Measurements from ENCODE around the gene HCN2. TPM values are rescaled to one million over a fixed set of nuclear protein-coding genes. Genes with fewer than 3 reads are reported as not detected.

Gene HCN2
- total RNA-seq, 2 donors from 2014 or later: 0.15 to 0.75 TPM

DNA sequence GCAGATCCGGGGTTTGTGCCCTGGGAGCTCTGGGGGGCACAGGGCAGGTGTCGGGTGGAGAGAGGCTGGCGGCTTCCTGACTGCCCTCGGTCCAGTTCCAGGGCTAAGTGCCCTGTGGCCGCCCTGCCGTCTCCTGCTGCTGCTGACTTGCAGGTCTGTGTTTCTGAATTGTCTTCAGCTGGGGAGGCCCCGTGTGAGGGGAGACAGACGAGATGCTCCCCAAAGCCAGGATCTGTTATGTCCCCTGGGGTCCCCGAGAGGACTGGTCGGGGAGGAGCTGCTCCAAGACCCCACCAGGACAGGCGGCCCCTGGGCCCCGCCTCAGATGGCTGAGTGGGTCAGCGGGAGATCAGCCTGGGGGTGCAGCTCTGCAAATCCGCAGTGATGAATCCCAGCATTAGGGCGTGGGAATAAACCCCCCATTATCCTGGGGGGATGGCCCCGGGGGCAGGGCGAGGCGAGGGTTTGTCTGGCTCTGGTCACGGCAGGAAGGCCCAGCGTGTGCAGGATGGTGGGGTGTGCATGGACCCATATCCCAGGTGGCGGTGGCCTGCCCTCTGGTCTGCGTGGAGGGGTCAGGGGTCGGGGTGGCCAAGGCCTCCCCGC is 4.7 kb downstream of the HCN2 start:
- Mint-ChIP-seq H3K9me3 (no peaks in the 10 kb centered on the region), H3K4me3 (no peak overlapping the region), H3K36me3 (ENCODE audit: low read depth) (no peaks in the 10 kb centered on the region), H3K4me1 (no peaks in the 10 kb centered on the region), H3K27ac (no peak overlapping the region), H3K27me3 (ENCODE audit: insufficient read depth) (peaks cover 34% of the 10 kb centered on the region)
- H3K4me1 ChIP-seq (ENCODE audit: control insufficient read depth, insufficient read depth, low read length): no peaks in the 10 kb centered on the region
- no peaks in the 10 kb centered on the region for H3K9me3 ChIP-seq (ENCODE audit: control insufficient read depth, low read length)
- TF ChIP-seq, protein P1, sequence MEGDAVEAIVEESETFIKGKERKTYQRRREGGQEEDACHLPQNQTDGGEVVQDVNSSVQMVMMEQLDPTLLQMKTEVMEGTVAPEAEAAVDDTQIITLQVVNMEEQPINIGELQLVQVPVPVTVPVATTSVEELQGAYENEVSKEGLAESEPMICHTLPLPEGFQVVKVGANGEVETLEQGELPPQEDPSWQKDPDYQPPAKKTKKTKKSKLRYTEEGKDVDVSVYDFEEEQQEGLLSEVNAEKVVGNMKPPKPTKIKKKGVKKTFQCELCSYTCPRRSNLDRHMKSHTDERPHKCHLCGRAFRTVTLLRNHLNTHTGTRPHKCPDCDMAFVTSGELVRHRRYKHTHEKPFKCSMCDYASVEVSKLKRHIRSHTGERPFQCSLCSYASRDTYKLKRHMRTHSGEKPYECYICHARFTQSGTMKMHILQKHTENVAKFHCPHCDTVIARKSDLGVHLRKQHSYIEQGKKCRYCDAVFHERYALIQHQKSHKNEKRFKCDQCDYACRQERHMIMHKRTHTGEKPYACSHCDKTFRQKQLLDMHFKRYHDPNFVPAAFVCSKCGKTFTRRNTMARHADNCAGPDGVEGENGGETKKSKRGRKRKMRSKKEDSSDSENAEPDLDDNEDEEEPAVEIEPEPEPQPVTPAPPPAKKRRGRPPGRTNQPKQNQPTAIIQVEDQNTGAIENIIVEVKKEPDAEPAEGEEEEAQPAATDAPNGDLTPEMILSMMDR (conservative IDR thresholded peaks at IDR 0.05): no peak
- no peak overlapping the region for H3K27ac ChIP-seq (ENCODE audit: low read depth, low read length)
- WGBS, 2 experiments (ENCODE audit: insufficient coverage in 1 of 2, insufficient read length in 1 of 2): 85 to 87% methylated on average over 19 to 24 of the region's 24 CpGs
- no peak for DNase-seq
- H3K36me3 ChIP-seq (ENCODE audit: control insufficient read depth, insufficient read depth, low read length): no peaks in the 10 kb centered on the region
- no peak overlapping the region for H3K9ac ChIP-seq (ENCODE audit: extremely low read depth, low read length, poor library complexity, severe bottlenecking)
- H3K27me3 ChIP-seq (ENCODE audit: control insufficient read depth, insufficient read depth, low read length, poor library complexity, severe bottlenecking): peaks cover 45% of the 10 kb centered on the region
- H3K4me3 ChIP-seq (ENCODE audit: low read length): no peak overlapping the region

- peaks cover 32% of the 10 kb centered on the region for H3K27me3 Mint-ChIP-seq (ENCODE audit: insufficient read depth)
- no peak overlapping the region for H3K4me3 ChIP-seq (ENCODE audit: low read length)
- H3K36me3 ChIP-seq (ENCODE audit: control insufficient read depth, insufficient read depth, low read length): no peaks in the 10 kb centered on the region
- no peak overlapping the region for H3K27ac ChIP-seq (ENCODE audit: low read depth, low read length)
- H3K36me3 Mint-ChIP-seq (ENCODE audit: low read depth): no peaks in the 10 kb centered on the region
- H3K9ac ChIP-seq (ENCODE audit: extremely low read depth, low read length, poor library complexity, severe bottlenecking): no peak overlapping the region
- TF ChIP-seq, protein P1 (conservative IDR thresholded peaks at IDR 0.05): no peak
- DNase-seq: no peak
- H3K27ac Mint-ChIP-seq: no peak overlapping the region
- no peaks in the 10 kb centered on the region for H3K4me1 Mint-ChIP-seq
- no peaks in the 10 kb centered on the region for H3K4me1 ChIP-seq (ENCODE audit: control insufficient read depth, insufficient read depth, low read length)
- no peaks in the 10 kb centered on the region for H3K9me3 Mint-ChIP-seq
- peaks cover 40% of the 10 kb centered on the region for H3K27me3 ChIP-seq (ENCODE audit: control insufficient read depth, insufficient read depth, low read length, poor library complexity, severe bottlenecking)
- no peaks in the 10 kb centered on the region for H3K9me3 ChIP-seq (ENCODE audit: control insufficient read depth, low read length)
- WGBS, 2 experiments (ENCODE audit: insufficient coverage in 1 of 2, insufficient read length in 1 of 2): 85 to 87% methylated on average over 31 to 42 of the region's 42 CpGs
- no peak overlapping the region for H3K4me3 Mint-ChIP-seq
Observed at GRCh38 chr19:595326-596262, 5.9 kb downstream of the HCN2 start.

GRCh38 chr19:596263-596655 is 6.6 kb downstream of the HCN2 start:
- Histone ChIP-seq H3K27me3 (ENCODE audit: control insufficient read depth, insufficient read depth, low read length, poor library complexity, severe bottlenecking) (peaks cover 33% of the 10 kb centered on the region), H3K9me3 (ENCODE audit: control insufficient read depth, low read length) (no peaks in the 10 kb centered on the region), H3K4me1 (ENCODE audit: control insufficient read depth, insufficient read depth, low read length) (no peaks in the 10 kb centered on the region), H3K36me3 (ENCODE audit: control insufficient read depth, insufficient read depth, low read length) (no peaks in the 10 kb centered on the region), H3K9ac (ENCODE audit: extremely low read depth, low read length, poor library complexity, severe bottlenecking) (no peak overlapping the region), H3K4me3 (ENCODE audit: low read length) (no peak overlapping the region), H3K27ac (ENCODE audit: low read depth, low read length) (no peak overlapping the region)
- no peaks in the 10 kb centered on the region for H3K36me3 Mint-ChIP-seq (ENCODE audit: low read depth)
- H3K4me1 Mint-ChIP-seq: no peaks in the 10 kb centered on the region
- no peak overlapping the region for H3K27ac Mint-ChIP-seq
- peaks cover 6% of the 10 kb centered on the region for H3K9me3 Mint-ChIP-seq
- peaks cover 27% of the 10 kb centered on the region for H3K27me3 Mint-ChIP-seq (ENCODE audit: insufficient read depth)
- TF ChIP-seq, protein P1 (conservative IDR thresholded peaks at IDR 0.05): no peak
- WGBS, 2 experiments (ENCODE audit: insufficient coverage in 1 of 2, insufficient read length in 1 of 2): 94 to 95% methylated on average over 9 to 16 of the region's 16 CpGs
- DNase-seq: no peak
- H3K4me3 Mint-ChIP-seq: no peak overlapping the region
